Endodermal cell (in vitro differentiated cells): ENCODE results near the gene GPR155. TPM values are rescaled to one million over a fixed set of nuclear protein-coding genes. Genes with fewer than 3 reads are reported as not detected.
"Not testable (repeated sequence)": the region's sequence is repeated elsewhere in the genome, so short reads cannot be mapped to it uniquely, and the experiment has no call there.

Source experiments
- DNase-seq: peaks from one replicate; pipeline ENCODE4 v3.0.0-alpha.2; 2017
- H3K27ac ChIP-seq: 2 replicates; pipeline ENCODE4 v1.5.1; 2013; ENCODE audit warnings: mild to moderate bottlenecking, low read depth, low read length, moderate library complexity
- H3K27me3 ChIP-seq: 2 replicates; pipeline ENCODE4 v1.6.1; 2013; ENCODE audit warnings: mild to moderate bottlenecking, low read length, moderate library complexity; ENCODE audit not compliant: insufficient read depth, control insufficient read depth, poor library complexity, severe bottlenecking
- H3K36me3 ChIP-seq: 2 replicates; pipeline ENCODE4 v1.7.0; 2013; ENCODE audit warnings: mild to moderate bottlenecking, low read length, moderate library complexity; ENCODE audit not compliant: control insufficient read depth, insufficient read depth
- H3K4me1 ChIP-seq: one replicate; pipeline ENCODE4 v1.7.0; 2013; ENCODE audit warnings: low read length; ENCODE audit not compliant: control insufficient read depth, insufficient read depth
- H3K4me3 ChIP-seq: 2 replicates; pipeline ENCODE4 v1.5.1; 2013; ENCODE audit warnings: mild to moderate bottlenecking, low read length, moderate library complexity
- H3K9ac ChIP-seq: 2 replicates; pipeline ENCODE4 v1.6.1; 2013; ENCODE audit warnings: mild to moderate bottlenecking, low read length, moderate library complexity; ENCODE audit not compliant: poor library complexity, severe bottlenecking; ENCODE audit errors: extremely low read depth
- H3K9me3 ChIP-seq: 2 replicates; pipeline ENCODE4 v1.6.1; 2013; ENCODE audit warnings: mild to moderate bottlenecking, low read length, moderate library complexity; ENCODE audit not compliant: control insufficient read depth
- H3K27ac Mint-ChIP-seq: 2 replicates; pipeline ENCODE4 v1.8.0; 2020; ENCODE audit warnings: mixed read lengths
- H3K27me3 Mint-ChIP-seq: 2 replicates; pipeline ENCODE4 v1.8.0; 2021; ENCODE audit warnings: mild to moderate bottlenecking, mixed read lengths; ENCODE audit not compliant: insufficient read depth
- H3K36me3 Mint-ChIP-seq: 2 replicates; pipeline ENCODE4 v1.8.0; 2020; ENCODE audit warnings: low read depth, mixed read lengths
- H3K4me1 Mint-ChIP-seq: 2 replicates; pipeline ENCODE4 v1.8.0; 2020; ENCODE audit warnings: mixed read lengths
- H3K4me3 Mint-ChIP-seq: 2 replicates; pipeline ENCODE4 v1.8.0; 2020; ENCODE audit warnings: mild to moderate bottlenecking, moderate library complexity, mixed read lengths
- H3K9me3 Mint-ChIP-seq: 2 replicates; pipeline ENCODE4 v1.8.0; 2020; ENCODE audit warnings: mild to moderate bottlenecking, mixed read lengths
- CTCF ChIP-seq: fragments of 200-600 bp; sonication (generic); conservative IDR thresholded peaks from 2 replicates; pipeline ENCODE4 v1.5.0; 2021; ENCODE audit warnings: antibody characterized with exemption, mild to moderate bottlenecking
- WGBS, 2 experiments: methylation state at CpG; one replicate each; pipeline versions ENCODE4 v1.1.5 to v1.1.7; 2013; ENCODE audit warnings: missing lambda C conversion rate in 2 of 2, mixed read lengths in 1 of 2; ENCODE audit not compliant: insufficient coverage in 1 of 2, insufficient read length in 1 of 2; 5-methylcytosine and 5-hydroxymethylcytosine counted together
- total RNA-seq, 2 donors: library from RNA; stranded (reverse); fragmentation: NEBNext Ultra II Directional in 1 of 2; extraction: Animal tissue kit (Norgen Biotek cat#: 25700) in 1 of 2; gene quantifications; 2 replicates in 1 of 2; 3 replicates in 1 of 2; pipeline ENCODE4 v1.2.1, GENCODE V29; 2021

The GPR155 gene
- total RNA-seq, 2 donors from 2014 or later = 0.22 to 0.88 TPM

- Mint-ChIP-seq H3K9me3 (peaks cover 7% of the 10 kb centered on the region), H3K4me1 (no peaks in the 10 kb centered on the region), H3K27me3 (no peaks in the 10 kb centered on the region), H3K27ac (no peak overlapping the region), H3K36me3 (peaks cover 27% of the 10 kb centered on the region), H3K4me3 (no peak overlapping the region)
- H3K9ac ChIP-seq = no peak overlapping the region
- H3K27ac ChIP-seq = no peak overlapping the region
- TF ChIP-seq CTCF = no peak
- no peaks in the 10 kb centered on the region for H3K27me3 ChIP-seq
- DNase-seq = no peak
- WGBS, 2 experiments = 74 to 80% methylated on average over 1 to 2 of the region's 2 CpGs
- no peak overlapping the region for H3K4me3 ChIP-seq
- H3K9me3 ChIP-seq = peaks cover 15% of the 10 kb centered on the region
- H3K36me3 ChIP-seq = peaks cover 28% of the 10 kb centered on the region
- H3K4me1 ChIP-seq = no peaks in the 10 kb centered on the region
Measured at GRCh38 chr2:174430066-174430465, 56.8 kb downstream of the GPR155 start.

- WGBS, 2 experiments = no CpG with 5 or more reads among the region's 1 CpG
- H3K9me3 Mint-ChIP-seq = peaks cover 7% of the 10 kb centered on the region
Measured at GRCh38 chr2:174428214-174428613, 58.6 kb downstream of the GPR155 start.

GRCh38 chr2:174412256-174412655, 74.6 kb downstream of the GPR155 start:
- Mint-ChIP-seq H3K27ac (no peak overlapping the region), H3K4me3 (no peak overlapping the region), H3K36me3 (peaks cover 14% of the 10 kb centered on the region), H3K9me3 (no peaks in the 10 kb centered on the region), H3K27me3 (no peaks in the 10 kb centered on the region), H3K4me1 (peaks cover 3% of the 10 kb centered on the region)
- no peak overlapping the region for H3K27ac ChIP-seq
- H3K27me3 ChIP-seq = no peaks in the 10 kb centered on the region
- TF ChIP-seq CTCF = no peak
- H3K4me1 ChIP-seq = no peaks in the 10 kb centered on the region
- no peak overlapping the region for H3K9ac ChIP-seq
- DNase-seq = no peak
- H3K4me3 ChIP-seq = no peak overlapping the region
- H3K36me3 ChIP-seq = no peaks in the 10 kb centered on the region
- peaks cover 9% of the 10 kb centered on the region for H3K9me3 ChIP-seq

More at GRCh38 chr2:174428214-174428613, 58.6 kb downstream of the GPR155 start:
- peaks cover 33% of the 10 kb centered on the region for H3K36me3 ChIP-seq
- H3K4me3 ChIP-seq = no peak overlapping the region
- no peak for TF ChIP-seq CTCF
- Mint-ChIP-seq H3K4me1 (no peaks in the 10 kb centered on the region), H3K27ac (no peak overlapping the region), H3K36me3 (peaks cover 27% of the 10 kb centered on the region), H3K27me3 (no peaks in the 10 kb centered on the region), H3K4me3 (no peak overlapping the region)
- H3K4me1 ChIP-seq = no peaks in the 10 kb centered on the region
- H3K27me3 ChIP-seq = no peaks in the 10 kb centered on the region
- no peak overlapping the region for H3K9ac ChIP-seq
- H3K9me3 ChIP-seq = peaks cover 15% of the 10 kb centered on the region
- DNase-seq = no peak
- no peak overlapping the region for H3K27ac ChIP-seq

GRCh38 chr2:174410039-174410438, 76.8 kb downstream of the GPR155 start:
- not testable (repeated sequence) for H3K27me3 Mint-ChIP-seq, H3K9me3 ChIP-seq, H3K4me1 Mint-ChIP-seq, H3K36me3 ChIP-seq, H3K4me1 ChIP-seq, DNase-seq, H3K27me3 ChIP-seq, H3K9me3 Mint-ChIP-seq
- peak overlapping the region; percentile 64 for H3K9ac ChIP-seq
- 14% methylated on average over 13 of the region's 31 CpGs; no CpG with 5 or more reads in 1 of the 2 experiments for WGBS, 2 experiments
- Mint-ChIP-seq H3K27ac (peak overlapping the region; percentile 89), H3K36me3 (peaks cover 12% of the 10 kb centered on the region), H3K4me3 (peak overlapping the region; percentile 68)
- peak overlapping the region; percentile 60 for H3K27ac ChIP-seq
- peak overlapping the region; percentile 77 for H3K4me3 ChIP-seq
